ENCODE results near the gene AXIN1.
"Not testable (repeated sequence)": the region's sequence is repeated elsewhere in the genome, so short reads cannot be mapped to it uniquely, and the experiment has no call there.

Gene AXIN1

GRCh38 chr16:392450-393030 lies 40.0 kb upstream of the AXIN1 start:
- peaks cover 9% of the 10 kb centered on the region; the same call in 1 of the 2 replicates for H3F3A ChIP-seq (ENCODE audit: insufficient read depth, low read length)
- H3K4me1 ChIP-seq (ENCODE audit: low read length), result peaks cover 9% of the 10 kb centered on the region; the same call in 1 of the 2 replicates
- H2AFZ ChIP-seq (ENCODE audit: low read length), result peak overlapping the region; percentile 70
- H3K4me2 ChIP-seq (ENCODE audit: low read depth, low read length), result peak overlapping the region; percentile 39; the same call in 1 of the 2 replicates
- H4K20me1 ChIP-seq (ENCODE audit: insufficient read depth, low read length), result no peaks in the 10 kb centered on the region
- TF ChIP-seq EZH2phosphoT487 (IDR thresholded peaks at IDR 0.05; ENCODE audit: low read length) (no peak), CTCF (IDR thresholded peaks at IDR 0.05; ENCODE audit: low read length) (peak; percentile 60)
- peak; percentile 83 for DNase-seq
- H3K27me3 ChIP-seq (replicated peaks; ENCODE audit: insufficient read depth, low read length), result no peaks in the 10 kb centered on the region
- peak overlapping the region; percentile 42; the same call in 1 of the 2 replicates for H3K9ac ChIP-seq (ENCODE audit: low read length)
- H3K27ac ChIP-seq (ENCODE audit: low read length), result peak overlapping the region; percentile 65; the same call in 1 of the 2 replicates
- H3K9me3 ChIP-seq (replicated peaks; ENCODE audit: insufficient read depth, low read length), result no peaks in the 10 kb centered on the region
- peak overlapping the region; percentile 21; the same call in 1 of the 2 replicates for H3K4me3 ChIP-seq (ENCODE audit: low read length)
- H3K9me2 ChIP-seq (replicated peaks; ENCODE audit: insufficient read depth, low read length), result no peaks in the 10 kb centered on the region
- no peaks in the 10 kb centered on the region for H3K36me3 ChIP-seq (replicated peaks; ENCODE audit: insufficient read depth, low read length)
- no peaks in the 10 kb centered on the region for H3K79me2 ChIP-seq (ENCODE audit: low read length)

- no peak overlapping the region for H3K4me3 ChIP-seq (ENCODE audit: low read length)
- H3K9me3 ChIP-seq (replicated peaks; ENCODE audit: insufficient read depth, low read length), result no peaks in the 10 kb centered on the region
- peaks cover 10% of the 10 kb centered on the region for H3F3A ChIP-seq (ENCODE audit: insufficient read depth, low read length)
- no peaks in the 10 kb centered on the region for H3K36me3 ChIP-seq (replicated peaks; ENCODE audit: insufficient read depth, low read length)
- no peaks in the 10 kb centered on the region for H3K27me3 ChIP-seq (replicated peaks; ENCODE audit: insufficient read depth, low read length)
- H3K9me2 ChIP-seq (replicated peaks; ENCODE audit: insufficient read depth, low read length), result no peaks in the 10 kb centered on the region
- H3K4me2 ChIP-seq (ENCODE audit: low read depth, low read length), result no peak overlapping the region
- no peak overlapping the region for H2AFZ ChIP-seq (ENCODE audit: low read length)
- peaks cover 10% of the 10 kb centered on the region for H3K4me1 ChIP-seq (ENCODE audit: low read length)
- H3K27ac ChIP-seq (ENCODE audit: low read length), result no peak overlapping the region
- H4K20me1 ChIP-seq (ENCODE audit: insufficient read depth, low read length), result no peaks in the 10 kb centered on the region
- H3K79me2 ChIP-seq (ENCODE audit: low read length), result no peaks in the 10 kb centered on the region
- TF ChIP-seq CTCF (IDR thresholded peaks at IDR 0.05; ENCODE audit: low read length) (peak; percentile 78), EZH2 (optimal IDR thresholded peaks at IDR 0.05; ENCODE audit: low read depth, low read length) (no peak), EZH2phosphoT487 (IDR thresholded peaks at IDR 0.05; ENCODE audit: low read length) (no peak)
- H3K9ac ChIP-seq (ENCODE audit: low read length), result no peak overlapping the region
- DNase-seq, result peak; percentile 57
These were observed 39.4 kb upstream of the AXIN1 start for GRCh38 chr16:391885-392335.

- Histone ChIP-seq H3K4me2 (ENCODE audit: low read depth, low read length) (no peak overlapping the region), H3K27me3 (replicated peaks; ENCODE audit: insufficient read depth, low read length) (no peaks in the 10 kb centered on the region), H3K9me3 (replicated peaks; ENCODE audit: insufficient read depth, low read length) (no peaks in the 10 kb centered on the region), H3K27ac (ENCODE audit: low read length) (no peak overlapping the region), H3K9me2 (replicated peaks; ENCODE audit: insufficient read depth, low read length) (no peaks in the 10 kb centered on the region), H3K4me1 (ENCODE audit: low read length) (peaks cover 19% of the 10 kb centered on the region), H3K9ac (ENCODE audit: low read length) (no peak overlapping the region), H3K36me3 (replicated peaks; ENCODE audit: insufficient read depth, low read length) (no peaks in the 10 kb centered on the region), H4K20me1 (ENCODE audit: insufficient read depth, low read length) (no peaks in the 10 kb centered on the region), H2AFZ (ENCODE audit: low read length) (no peak overlapping the region), H3F3A (ENCODE audit: insufficient read depth, low read length) (peaks cover 18% of the 10 kb centered on the region), H3K79me2 (ENCODE audit: low read length) (no peaks in the 10 kb centered on the region), H3K4me3 (ENCODE audit: low read length) (no peak overlapping the region)
- no peak for DNase-seq
- no peak for TF ChIP-seq CTCF (IDR thresholded peaks at IDR 0.05; ENCODE audit: low read length)
- no peak for TF ChIP-seq EZH2 (optimal IDR thresholded peaks at IDR 0.05; ENCODE audit: low read depth, low read length)
- TF ChIP-seq EZH2phosphoT487 (IDR thresholded peaks at IDR 0.05; ENCODE audit: low read length), result no peak
These were observed 36.8 kb upstream of the AXIN1 start for GRCh38 chr16:389352-389751.

GRCh38 chr16:387761-388666 lies 35.5 kb upstream of the AXIN1 start:
- H3K4me2 ChIP-seq (ENCODE audit: low read depth, low read length); H3K27ac ChIP-seq (ENCODE audit: low read length); H4K20me1 ChIP-seq (ENCODE audit: insufficient read depth, low read length); H3K79me2 ChIP-seq (ENCODE audit: low read length); H3K9ac ChIP-seq (ENCODE audit: low read length); H2AFZ ChIP-seq (ENCODE audit: low read length); H3K36me3 ChIP-seq (replicated peaks; ENCODE audit: insufficient read depth, low read length); H3K9me3 ChIP-seq (replicated peaks; ENCODE audit: insufficient read depth, low read length); DNase-seq; H3K4me3 ChIP-seq (ENCODE audit: low read length); H3K9me2 ChIP-seq (replicated peaks; ENCODE audit: insufficient read depth, low read length); H3K27me3 ChIP-seq (replicated peaks; ENCODE audit: insufficient read depth, low read length): not testable (repeated sequence)
- peaks cover 22% of the 10 kb centered on the region for H3K4me1 ChIP-seq (ENCODE audit: low read length)
- peaks cover 18% of the 10 kb centered on the region for H3F3A ChIP-seq (ENCODE audit: insufficient read depth, low read length)
